Upper lobe of right lung (tissue), 1 donor: ENCODE results near the gene CDAN1. TPM values are rescaled to one million over a fixed set of nuclear protein-coding genes. Genes with fewer than 3 reads are reported as not detected.

ENCODE experiments used
- ATAC-seq: fragments of 200-7000 bp; cut with Tn5 transposase; one replicate; pipeline ENCODE4 v1.9.1; 2020; ENCODE audit warnings: mild to moderate bottlenecking, moderate library complexity
- DNase-seq: peaks from one replicate; pipeline ENCODE4 v3.0.0-alpha.2; 2020
- H3K27ac ChIP-seq: fragments of 200-600 bp; one replicate; pipeline ENCODE4 v1.8.0; 2022
- H3K27me3 ChIP-seq: fragments of 200-600 bp; one replicate; pipeline ENCODE4 v1.8.0; 2022; ENCODE audit warnings: mild to moderate bottlenecking
- H3K36me3 ChIP-seq: fragments of 200-600 bp; one replicate; pipeline ENCODE4 v1.8.0; 2022
- H3K4me1 ChIP-seq: fragments of 200-600 bp; one replicate; pipeline ENCODE4 v1.8.0; 2022
- H3K4me3 ChIP-seq: fragments of 200-600 bp; one replicate; pipeline ENCODE4 v1.8.0; 2022; ENCODE audit warnings: mild to moderate bottlenecking
- H3K9me3 ChIP-seq: fragments of 200-600 bp; one replicate; pipeline ENCODE4 v1.8.0; 2022
- CTCF ChIP-seq: fragments of 200-600 bp; IDR thresholded peaks from one replicate; pipeline ENCODE4 v1.8.0; 2022; ENCODE audit warnings: antibody characterized with exemption
- intact Hi-C: fragments of 100-400 bp; cut with DNase I; formaldehyde crosslinking; loops from one replicate; pipeline ENCODE4 v1.11.0; 2022
- long read RNA-seq: library from polyadenylated mRNA; unstranded; transcript quantifications from one replicate; pipeline ENCODE4 v2.0.0, GENCODE V29; 2021
- total RNA-seq: library from RNA; stranded (reverse); fragmentation: NEBNext Ultra II Directional; extraction: Animal tissue kit (Norgen Biotek cat#: 25700); gene quantifications from one replicate; pipeline ENCODE4 v1.2.1, GENCODE V29; 2021
- donor health status: DM: no; HTN: yes; CAD: no; lungs with severe emphysema.

Gene CDAN1
- total RNA-seq, result 13.5 TPM
- long read RNA-seq, full-length matches to known transcripts, result 3 of 20 reads
- long read RNA-seq, partial matches to known transcripts, result 3 of 20 reads
- long read RNA-seq, other reads (novel, unspliced or antisense), result 14 of 20 reads

- Histone ChIP-seq H3K27me3 (no peaks in the 10 kb centered on the region), H3K27ac (peak within 1 kb of the TSS; percentile 69), H3K4me3 (peak within 1 kb of the TSS; percentile 91), H3K36me3 (peaks cover 34% of the 10 kb centered on the region), H3K4me1 (peaks cover 17% of the 10 kb centered on the region), H3K9me3 (no peaks in the 10 kb centered on the region)
- peak; percentile 99 for ATAC-seq
- no peak for TF ChIP-seq CTCF
- peak; percentile 97 for DNase-seq
- intact Hi-C loops, result no loop called here
These were observed at the start of gene CDAN1 for GRCh38 chr15:42736793-42737528. TSS of gene CDAN1 (minus strand) at chr15:42737128. CDS start at chr15:42737102, 26 bp downstream.

- no peak overlapping the region for H3K27ac ChIP-seq
- intact Hi-C loops, result no loop called here
- no peaks in the 10 kb centered on the region for H3K4me1 ChIP-seq
- ATAC-seq, result no peak
- H3K4me3 ChIP-seq, result no peak overlapping the region
- H3K9me3 ChIP-seq, result no peaks in the 10 kb centered on the region
- peaks cover 12% of the 10 kb centered on the region for H3K36me3 ChIP-seq
- no peaks in the 10 kb centered on the region for H3K27me3 ChIP-seq
- no peak for DNase-seq
- no peak for TF ChIP-seq CTCF
These were observed 48.6 kb upstream of the CDAN1 start for GRCh38 chr15:42785569-42785968.

- H3K4me1 ChIP-seq, result no peaks in the 10 kb centered on the region
- DNase-seq (no peak), ATAC-seq (no peak)
- TF ChIP-seq CTCF, result no peak
- peaks cover 12% of the 10 kb centered on the region for H3K36me3 ChIP-seq
- H3K9me3 ChIP-seq, result no peaks in the 10 kb centered on the region
- H3K4me3 ChIP-seq, result no peak overlapping the region
- no peaks in the 10 kb centered on the region for H3K27me3 ChIP-seq
- no peak overlapping the region for H3K27ac ChIP-seq
- intact Hi-C loops, result no loop called here
These were observed 47.8 kb upstream of the CDAN1 start for GRCh38 chr15:42784705-42785104.

GRCh38 chr15:42782716-42783115 lies 45.8 kb upstream of the CDAN1 start:
- Histone ChIP-seq H3K36me3 (peaks cover 12% of the 10 kb centered on the region), H3K27ac (no peak overlapping the region), H3K27me3 (no peaks in the 10 kb centered on the region), H3K9me3 (no peaks in the 10 kb centered on the region), H3K4me3 (no peak overlapping the region), H3K4me1 (no peaks in the 10 kb centered on the region)
- no peak for DNase-seq
- no peak for TF ChIP-seq CTCF
- intact Hi-C loops, result no loop called here
- no peak for ATAC-seq

- Histone ChIP-seq H3K4me1 (no peaks in the 10 kb centered on the region), H3K27me3 (no peaks in the 10 kb centered on the region), H3K4me3 (no peak overlapping the region), H3K36me3 (peaks cover 31% of the 10 kb centered on the region), H3K27ac (no peak overlapping the region), H3K9me3 (no peaks in the 10 kb centered on the region)
- no peak for TF ChIP-seq CTCF
- DNase-seq, result no peak
- intact Hi-C loops, result no loop called here
- ATAC-seq, result no peak
These were observed 38.5 kb upstream of the CDAN1 start for GRCh38 chr15:42775416-42775815.
